HG03520 (cell line): Measurements from ENCODE around the gene TAP1.
A peak's percentile ranks its signal among the peaks of the same experiment; 100 is the strongest.

Experiments used
- ATAC-seq: cut with Tn5 transposase; IDR thresholded peaks from one replicate; pipeline ENCODE4 v1.9.1; 2021; ENCODE audit warnings: mild to moderate bottlenecking, moderate library complexity; ENCODE audit not compliant: unreplicated experiment

The TAP1 gene

GRCh38 chr6:32840604-32841246 is 12.8 kb downstream of the TAP1 start:
- ATAC-seq = no peak

GRCh38 chr6:32839356-32839755 is 14.1 kb downstream of the TAP1 start:
- no peak for ATAC-seq

- peak; percentile 63 for ATAC-seq
Measured at GRCh38 chr6:32838114-32838958, 15.2 kb downstream of the TAP1 start, which contains the start of gene TAP2. Gene TAP2, minus strand, starts transcription at chr6:32838739. Its CDS starts 506 bp downstream, at chr6:32838233.

- ATAC-seq = no peak
Measured at GRCh38 chr6:32837651-32838113, 15.8 kb downstream of the TAP1 start.

- ATAC-seq = no peak
Measured at GRCh38 chr6:32836873-32837272, 16.6 kb downstream of the TAP1 start.

- ATAC-seq = no peak
Measured at GRCh38 chr6:32835167-32835893, 18.2 kb downstream of the TAP1 start.

GRCh38 chr6:32833664-32834063 is 19.8 kb downstream of the TAP1 start:
- no peak for ATAC-seq

GRCh38 chr6:32832535-32832934 is 21.0 kb downstream of the TAP1 start:
- no peak for ATAC-seq

GRCh38 chr6:32830936-32831335 is 22.6 kb downstream of the TAP1 start:
- ATAC-seq = no peak

GRCh38 chr6:32830017-32830416 is 23.5 kb downstream of the TAP1 start:
- ATAC-seq = no peak

GRCh38 chr6:32829495-32829894 is 24.0 kb downstream of the TAP1 start:
- no peak for ATAC-seq

GRCh38 chr6:32827025-32827424 is 26.5 kb downstream of the TAP1 start:
- ATAC-seq = no peak

- no peak for ATAC-seq
Measured at GRCh38 chr6:32825966-32826365, 27.5 kb downstream of the TAP1 start.

- ATAC-seq = no peak
Measured at GRCh38 chr6:32819729-32820128, 33.8 kb downstream of the TAP1 start.

- ATAC-seq = no peak
Measured at GRCh38 chr6:32818867-32819266, 34.6 kb downstream of the TAP1 start.

- ATAC-seq = no peak
Measured at GRCh38 chr6:32816746-32817204, 36.7 kb downstream of the TAP1 start, which contains the start of gene HLA-DOB. Gene HLA-DOB, minus strand, starts transcription at chr6:32817002. Its CDS starts 51 bp downstream, at chr6:32816951.

- no peak for ATAC-seq
Measured at GRCh38 chr6:32815996-32816395, 37.5 kb downstream of the TAP1 start.

- ATAC-seq = no peak
Measured at GRCh38 chr6:32815115-32815514, 38.4 kb downstream of the TAP1 start.

- no peak for ATAC-seq
Measured at GRCh38 chr6:32814145-32814544, 39.4 kb downstream of the TAP1 start.

- ATAC-seq = no peak
Measured at GRCh38 chr6:32809171-32809570, 44.3 kb downstream of the TAP1 start.

- ATAC-seq = no peak
Measured at GRCh38 chr6:32807020-32807580, 46.4 kb downstream of the TAP1 start.
